ENCODE data around the gene TGFBR3.
"Not testable (repeated sequence)": the region's sequence is repeated elsewhere in the genome, so short reads cannot be mapped to it uniquely, and the experiment has no call there.

TGFBR3 gene

DNA sequence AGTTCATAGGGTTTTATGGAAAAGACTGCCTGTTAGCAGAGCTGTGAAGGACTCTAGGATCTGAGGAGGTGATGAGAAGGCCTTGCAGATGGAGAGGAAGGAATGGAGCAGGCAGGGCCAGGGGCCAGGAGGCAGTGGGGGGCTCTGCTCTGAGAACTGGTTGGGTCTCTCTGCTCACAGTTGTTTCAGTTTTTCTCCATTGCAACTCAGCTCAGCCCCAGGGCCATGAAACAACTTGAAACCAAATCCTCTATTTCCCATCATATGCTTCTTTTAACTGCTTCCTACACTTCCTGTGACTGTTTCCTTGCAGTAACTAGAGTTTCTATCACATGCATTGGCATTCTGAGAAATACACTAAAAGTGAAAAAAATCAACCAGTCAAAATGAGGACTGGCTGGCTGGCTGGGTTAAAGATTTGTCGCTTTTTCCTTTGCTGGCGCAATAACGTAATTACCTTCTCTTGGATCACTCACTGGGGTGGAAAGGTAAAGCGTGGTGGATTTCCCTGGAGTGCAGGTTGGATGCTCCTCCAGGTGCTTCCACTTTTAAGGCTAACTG, 213.3 kb downstream of the TGFBR3 start:
- DNase-seq, result no peak

DNA sequence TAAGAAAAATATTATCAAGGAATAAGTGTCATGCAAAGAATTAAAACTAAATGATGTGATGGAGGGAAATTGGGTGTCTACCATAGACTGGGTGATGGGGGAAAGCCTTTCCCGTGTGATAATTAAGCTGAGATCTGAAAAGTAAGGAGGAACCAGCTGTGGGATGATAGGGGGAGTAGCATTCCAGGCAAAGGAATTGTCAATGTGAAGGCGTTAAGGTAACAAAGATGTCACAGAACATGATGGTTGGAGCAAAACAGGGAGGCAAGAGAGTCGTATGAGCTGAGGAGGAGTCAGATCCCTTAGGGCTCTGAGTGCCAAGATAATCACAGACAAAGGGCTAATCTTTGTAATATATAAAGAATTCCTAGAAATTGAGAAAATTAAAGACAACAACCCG, 215.2 kb downstream of the TGFBR3 start:
- no peak for DNase-seq

DNA sequence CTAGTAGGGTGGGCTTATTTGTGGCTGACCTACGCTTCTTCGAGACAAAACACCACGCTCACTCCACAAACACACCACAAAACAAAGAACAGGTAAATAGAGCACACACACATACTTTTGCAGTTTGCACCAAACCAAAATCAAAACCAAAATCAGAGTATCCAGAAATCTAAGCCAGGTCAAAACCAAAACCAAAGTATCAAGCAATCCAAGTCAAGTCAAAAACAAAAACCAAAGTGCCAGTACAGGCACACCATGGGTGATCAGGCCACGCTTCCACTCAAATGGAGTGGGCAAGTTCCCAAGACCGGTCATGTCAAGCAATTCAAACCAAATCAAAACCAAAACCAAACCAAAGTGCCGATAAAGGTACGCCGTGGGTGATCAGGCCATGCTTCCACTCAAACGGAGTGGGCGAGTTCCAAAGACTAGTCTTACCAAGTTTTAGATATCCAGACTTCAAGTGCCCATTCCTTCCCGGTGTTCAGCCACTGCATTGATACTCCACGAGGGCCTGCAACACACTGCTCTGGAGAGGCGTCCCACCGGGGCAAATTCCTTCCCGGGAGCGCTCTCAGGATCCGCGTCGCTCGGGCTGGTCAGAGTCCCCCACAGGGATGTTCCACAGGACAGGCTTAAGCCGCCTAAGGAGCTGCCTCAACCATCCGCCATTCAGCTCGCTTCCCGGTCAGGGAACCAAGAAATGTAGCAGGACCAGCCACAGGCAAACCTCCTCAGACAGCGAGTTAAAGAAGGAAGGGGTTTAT, 216.2 kb downstream of the TGFBR3 start:
- no peak for DNase-seq

DNA sequence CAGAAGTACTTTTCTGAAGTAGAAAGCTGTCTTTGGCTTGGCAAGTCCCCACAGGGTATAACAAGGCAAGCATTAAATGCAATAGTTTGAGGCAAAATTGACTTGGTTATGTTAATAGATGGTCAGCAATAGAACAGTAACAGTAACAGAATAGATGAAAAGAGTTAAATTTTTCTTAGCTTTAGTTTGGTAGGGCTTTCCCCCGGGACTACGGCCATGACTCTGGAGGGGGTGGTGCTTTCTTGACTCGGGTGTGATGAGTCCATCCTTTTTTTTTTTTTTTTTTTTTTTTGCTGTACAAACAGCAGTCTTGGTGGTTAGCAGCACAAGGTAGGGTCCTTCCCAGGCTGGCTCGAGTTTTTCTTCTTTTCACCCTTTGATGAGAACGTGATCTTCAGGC, 219.3 kb downstream of the TGFBR3 start:
- not testable (repeated sequence) for DNase-seq

DNA sequence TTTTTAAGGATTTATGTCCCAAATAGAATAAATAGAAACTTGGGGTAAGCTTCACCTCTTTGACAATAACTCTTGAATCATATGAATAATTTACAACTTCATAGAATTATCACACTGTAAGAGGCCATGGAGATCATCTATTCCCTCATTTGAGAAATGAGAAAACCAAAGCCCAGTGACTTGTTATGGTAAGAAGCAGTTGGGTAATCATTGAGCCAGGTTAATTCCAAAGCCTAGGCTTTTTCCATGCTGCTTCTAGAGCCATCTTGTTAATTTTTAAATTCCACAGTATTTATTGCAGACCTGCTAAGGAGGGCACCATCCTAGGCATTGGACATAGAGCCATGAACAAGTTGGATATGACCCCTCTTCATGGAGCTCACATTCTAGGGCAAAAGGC, 224.8 kb downstream of the TGFBR3 start:
- no peak for DNase-seq

DNA sequence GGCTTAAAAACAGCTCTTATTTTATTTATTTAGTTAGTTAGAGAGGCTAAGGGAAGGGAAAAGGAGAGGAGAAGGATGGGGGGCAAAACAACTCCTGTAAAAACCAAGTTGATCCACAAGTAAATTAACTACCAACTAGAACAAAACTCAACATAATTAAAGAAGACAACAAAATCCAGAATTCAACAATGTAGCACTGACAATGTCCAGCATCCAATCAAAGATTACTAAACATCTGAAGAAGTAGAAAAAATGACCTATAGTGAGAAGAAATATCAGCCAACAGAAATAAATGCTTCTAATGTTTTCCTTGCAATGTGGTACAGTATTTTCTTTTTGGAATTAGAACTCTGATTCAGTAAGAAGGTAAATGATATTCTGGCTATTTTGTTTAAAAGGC, 225.2 kb downstream of the TGFBR3 start:
- no peak for DNase-seq

DNA sequence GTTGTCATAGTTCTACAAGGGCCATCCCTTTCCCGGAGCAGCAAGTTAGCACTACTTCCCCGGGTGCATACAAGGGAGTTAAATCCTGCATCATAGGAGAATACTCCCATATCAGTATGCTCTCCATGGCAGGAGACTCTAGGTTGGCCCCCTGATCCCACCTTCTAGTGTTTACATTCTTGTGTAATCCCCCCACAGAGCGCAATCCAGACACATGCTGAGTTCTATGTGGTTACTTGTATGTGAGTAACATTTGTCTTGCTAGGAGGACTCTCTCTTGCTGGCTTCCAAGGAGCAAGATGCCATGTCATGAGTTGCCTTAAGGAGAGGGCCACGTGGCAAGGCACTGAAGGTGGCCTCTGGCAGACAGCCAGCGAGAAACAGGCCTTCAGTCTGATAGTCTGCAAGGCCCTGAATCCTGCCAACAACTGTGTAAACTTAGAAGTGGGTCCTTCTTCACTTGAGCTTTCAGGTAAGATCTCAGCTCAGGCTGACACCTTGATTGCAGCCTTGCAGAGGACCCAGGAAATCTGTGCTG, 230.0 kb downstream of the TGFBR3 start:
- DNase-seq, result no peak

DNA sequence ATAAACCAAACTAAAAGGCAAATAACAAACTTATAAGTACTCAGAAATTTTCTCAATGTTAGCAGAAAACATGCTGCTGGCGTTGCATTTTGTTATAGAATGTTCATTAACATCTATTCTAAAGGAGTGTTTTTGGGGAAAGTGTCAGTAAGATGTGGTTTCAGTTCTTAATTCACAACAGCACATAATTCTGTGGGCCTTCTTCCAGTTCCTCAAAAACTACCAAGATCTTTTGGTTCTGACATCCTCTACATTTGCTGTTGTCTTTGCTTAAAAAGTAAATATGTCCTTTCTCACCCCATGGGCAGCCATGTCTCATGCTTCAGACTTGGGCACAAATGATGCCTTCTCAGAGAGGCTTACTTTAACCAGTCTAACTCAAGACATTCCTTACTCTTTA, 232.8 kb downstream of the TGFBR3 start:
- no peak for DNase-seq

DNA sequence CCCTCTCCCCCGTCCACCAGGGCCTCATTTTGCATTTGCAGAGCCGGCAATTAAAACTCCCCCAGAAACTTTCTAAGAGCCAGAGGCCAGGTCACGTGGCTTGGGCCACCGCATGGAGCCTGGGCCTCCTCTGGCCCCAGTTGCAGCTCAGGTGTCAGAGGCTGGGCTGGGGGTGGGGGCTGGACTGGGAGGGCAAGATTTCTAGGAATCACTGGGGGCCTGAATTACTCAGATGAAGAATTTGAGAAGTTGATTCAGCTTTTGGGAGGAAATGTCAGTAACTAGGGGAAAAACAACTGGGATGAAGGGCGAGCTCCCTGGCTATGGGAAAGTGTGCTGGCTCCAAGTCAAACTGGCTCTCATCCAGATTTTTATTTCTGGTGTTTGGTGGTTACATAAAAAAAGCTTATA, 234.3 kb downstream of the TGFBR3 start:
- DNase-seq, result peak; percentile 80

DNA sequence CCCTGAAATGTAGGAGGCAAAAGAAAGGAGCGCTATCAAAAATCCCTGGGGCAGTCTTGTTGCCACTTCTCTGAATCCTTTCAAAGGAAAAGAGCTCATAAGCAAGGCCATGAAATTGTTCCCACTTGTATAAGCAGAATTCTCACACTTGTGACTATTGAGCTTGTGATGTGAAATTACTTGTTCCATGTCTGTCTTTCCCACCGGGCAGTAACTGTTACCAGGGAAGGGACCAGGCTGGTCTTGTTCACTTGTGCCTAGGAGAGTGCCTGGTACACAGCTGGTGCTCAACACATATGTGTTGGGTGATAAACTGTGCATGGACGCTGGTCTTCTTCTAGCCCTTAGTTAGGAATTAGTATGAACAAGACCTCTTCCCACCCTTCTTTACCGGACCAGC, 234.7 kb downstream of the TGFBR3 start:
- DNase-seq, result no peak

DNA sequence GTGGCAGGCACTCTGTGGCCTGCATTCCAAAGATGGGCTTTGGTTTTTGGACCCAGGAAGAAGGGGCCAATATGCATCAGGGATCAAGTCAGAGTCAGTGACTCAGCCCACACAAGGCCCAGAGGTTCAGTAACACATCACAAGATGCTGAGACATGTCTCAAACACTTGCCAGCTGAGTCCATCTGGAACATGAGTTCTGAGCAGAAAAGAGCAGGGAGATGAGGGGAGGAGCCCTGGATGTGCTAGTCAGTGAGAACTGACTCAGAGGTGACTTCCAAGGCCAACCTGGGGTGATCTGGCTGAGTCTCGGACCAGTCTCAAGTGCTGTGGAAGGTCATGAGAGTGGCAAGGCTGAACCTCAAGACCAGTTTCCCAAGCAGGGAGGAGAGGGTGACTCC, 235.2 kb downstream of the TGFBR3 start:
- peak; percentile 100 for DNase-seq

DNA sequence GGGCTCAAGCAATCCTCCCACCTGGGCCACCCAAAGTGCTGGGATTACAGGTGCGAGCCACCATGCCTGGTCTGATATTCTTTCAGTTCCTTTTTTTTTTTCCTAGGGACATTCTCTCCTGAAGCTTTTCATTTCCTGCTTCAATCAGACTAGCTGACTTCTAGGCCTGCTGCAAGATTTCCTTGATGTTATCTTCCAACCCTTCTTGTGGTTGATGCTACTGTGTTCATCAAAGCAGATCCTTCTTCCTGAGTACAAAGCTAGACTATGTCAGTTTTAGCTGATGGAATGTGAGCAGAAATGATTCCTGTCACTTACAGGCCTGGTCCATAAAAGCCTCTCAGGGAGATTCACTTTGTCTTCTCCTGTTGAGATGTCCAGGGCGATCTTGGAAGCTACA, 238.9 kb downstream of the TGFBR3 start:
- no peak for DNase-seq

DNA sequence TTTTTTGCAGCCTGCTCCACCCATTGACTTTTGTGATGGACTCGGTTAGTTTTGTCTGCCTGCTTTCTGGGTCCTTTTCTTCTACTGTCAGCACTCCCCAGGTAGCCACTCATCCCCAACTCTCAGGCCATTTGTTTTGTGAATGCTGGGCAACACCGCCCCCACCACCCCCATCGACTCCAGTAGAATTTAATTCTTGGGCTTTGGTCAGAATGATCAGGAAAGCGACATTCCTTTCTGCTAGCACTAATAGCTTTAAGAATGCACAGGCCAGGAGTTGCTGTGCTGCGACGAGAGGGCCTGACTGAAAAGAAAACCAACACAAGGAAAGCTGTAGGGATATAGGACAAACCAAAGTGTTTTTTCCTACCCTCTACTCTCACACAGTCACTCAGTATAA, 240.9 kb downstream of the TGFBR3 start:
- no peak for DNase-seq

DNA sequence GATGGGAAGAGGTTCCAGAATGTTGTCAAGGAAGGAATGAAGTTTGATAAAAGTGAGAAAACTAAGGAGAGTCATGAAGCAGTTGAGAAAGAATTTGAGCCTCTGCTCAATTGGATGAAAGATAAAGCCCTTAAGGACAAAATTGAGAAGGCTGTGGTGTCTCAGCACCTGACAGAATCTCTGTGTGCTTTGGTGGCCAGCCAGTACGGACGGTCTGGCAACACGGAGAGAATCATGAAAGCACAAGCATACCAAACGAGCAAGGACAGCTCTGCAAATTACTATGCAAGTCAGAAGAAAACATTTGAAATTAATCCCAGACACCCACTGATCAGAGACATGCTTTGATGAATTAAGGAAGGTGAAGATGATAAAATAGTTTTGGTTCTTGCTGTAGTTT, 242.5 kb downstream of the TGFBR3 start:
- DNase-seq, result no peak

DNA sequence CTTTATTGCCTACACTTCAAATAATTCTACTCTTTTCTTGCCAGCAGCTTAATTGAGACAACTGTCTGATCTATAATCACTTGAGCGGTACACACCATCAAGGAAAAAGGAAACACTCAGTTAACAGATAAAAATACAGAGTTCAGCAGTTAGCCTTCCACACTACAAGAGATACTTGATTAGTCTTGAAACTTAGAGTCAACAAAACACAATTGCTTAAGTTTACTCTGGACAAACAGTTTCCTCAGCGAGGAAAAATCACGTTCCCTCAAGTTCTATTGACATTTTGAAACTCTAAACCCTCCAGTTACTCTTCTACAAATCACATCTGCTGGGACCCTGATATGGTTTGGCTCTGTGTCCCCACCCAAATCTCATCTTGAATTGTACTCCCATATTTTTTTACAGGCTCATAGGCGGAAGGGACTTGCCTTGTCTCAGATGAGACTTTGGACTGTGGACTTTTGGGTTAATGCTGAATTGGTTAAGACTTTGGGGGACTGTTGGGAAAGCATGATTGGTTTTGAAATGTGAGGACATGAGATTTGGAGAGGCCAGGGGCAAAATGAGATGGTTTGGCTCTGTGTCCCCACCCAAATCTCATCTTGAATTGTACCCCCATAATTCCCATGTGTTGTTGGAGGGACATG, 244.9 kb downstream of the TGFBR3 start:
- no peak for DNase-seq

DNA sequence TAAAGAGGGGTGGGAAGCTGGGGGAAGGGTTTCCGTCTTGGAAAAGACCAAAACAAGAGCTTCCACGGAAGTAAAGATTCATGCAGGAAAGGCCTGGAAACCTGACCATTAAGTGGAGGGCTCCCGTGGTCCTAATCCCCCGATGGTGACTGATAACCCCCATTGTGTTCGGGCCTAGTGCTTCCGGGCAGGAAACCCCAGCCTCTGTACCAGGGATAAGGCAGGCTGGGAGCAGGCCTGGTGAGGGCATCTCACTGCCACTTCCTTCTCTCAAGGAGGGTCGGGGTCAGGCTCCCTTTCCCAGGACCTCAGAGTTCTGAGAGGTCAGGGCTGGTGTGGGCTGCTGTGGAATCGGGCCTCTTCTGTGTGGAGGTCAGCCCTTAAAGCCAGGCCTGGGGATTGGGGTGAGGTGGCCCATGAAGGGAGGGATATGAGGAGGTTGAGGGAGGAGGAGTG, 248.4 kb downstream of the TGFBR3 start:
- DNase-seq, result no peak

DNA sequence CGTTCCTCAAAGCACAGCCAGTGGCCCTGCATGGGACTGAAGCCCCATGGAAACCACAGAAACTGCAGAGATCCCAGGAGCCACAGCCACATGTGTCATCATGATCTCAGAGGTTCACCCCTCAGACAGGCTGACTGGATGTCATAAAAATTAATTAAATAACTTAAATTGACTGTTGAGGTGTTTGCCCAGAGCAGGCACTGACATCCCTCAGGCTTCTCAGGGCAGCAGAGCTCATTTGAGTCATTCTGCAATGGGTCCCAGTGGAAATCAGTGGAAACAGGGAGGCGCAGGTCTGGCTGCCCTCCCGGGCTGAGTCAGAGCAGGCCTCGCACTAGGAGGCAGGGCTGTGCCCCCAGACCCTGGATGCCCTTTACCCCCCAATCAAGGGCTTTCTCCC, 250.2 kb downstream of the TGFBR3 start:
- DNase-seq, result no peak

DNA sequence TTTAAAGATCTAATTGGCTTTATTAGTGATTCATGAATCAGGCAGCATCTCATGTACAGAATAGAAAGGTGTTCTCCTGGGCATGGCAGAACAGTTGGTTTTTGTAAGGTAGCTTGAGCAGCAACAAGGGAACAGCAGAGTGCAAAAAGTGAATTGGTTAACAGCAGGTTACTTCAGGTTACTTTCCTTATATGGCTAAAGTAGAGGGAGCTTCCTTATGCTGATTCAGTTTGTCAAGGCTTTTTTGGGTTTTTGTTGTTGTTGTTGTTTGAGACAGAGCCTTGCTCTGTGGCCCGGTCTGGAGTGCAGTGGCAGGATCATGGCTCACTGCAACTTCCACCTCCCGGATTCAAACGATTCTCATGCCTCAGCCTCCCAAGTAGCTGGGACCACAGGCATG, 252.5 kb downstream of the TGFBR3 start:
- DNase-seq, result no peak

DNA sequence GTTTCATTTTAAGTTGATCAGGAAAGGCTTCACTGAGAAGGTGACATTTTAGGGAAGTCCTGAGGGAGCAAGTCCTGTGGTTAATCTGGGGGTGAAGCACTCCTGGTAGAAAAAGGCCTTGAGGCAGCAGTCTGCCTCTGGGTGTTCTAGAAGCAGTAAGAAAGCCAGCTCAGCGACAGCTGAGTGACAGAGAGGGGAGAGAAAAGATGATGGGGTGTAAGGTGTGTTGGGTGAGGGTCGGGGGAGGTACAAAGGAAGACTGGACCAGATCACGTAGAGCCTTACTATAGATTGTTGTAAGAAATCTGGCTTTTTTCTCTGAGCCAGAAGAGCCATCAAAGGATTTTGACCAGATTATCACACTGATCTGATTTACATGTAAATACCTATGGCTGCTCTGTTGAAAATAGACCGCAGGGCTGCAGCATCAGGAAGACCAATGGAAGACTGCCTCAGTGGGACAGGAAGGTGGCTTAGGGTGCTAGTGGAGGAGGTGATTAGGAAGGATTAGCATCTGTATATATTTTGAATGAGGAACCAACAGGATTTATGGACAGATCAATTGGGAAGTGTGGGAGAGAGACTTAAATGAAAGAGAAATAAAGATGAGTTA, 254.1 kb downstream of the TGFBR3 start:
- DNase-seq, result no peak

DNA sequence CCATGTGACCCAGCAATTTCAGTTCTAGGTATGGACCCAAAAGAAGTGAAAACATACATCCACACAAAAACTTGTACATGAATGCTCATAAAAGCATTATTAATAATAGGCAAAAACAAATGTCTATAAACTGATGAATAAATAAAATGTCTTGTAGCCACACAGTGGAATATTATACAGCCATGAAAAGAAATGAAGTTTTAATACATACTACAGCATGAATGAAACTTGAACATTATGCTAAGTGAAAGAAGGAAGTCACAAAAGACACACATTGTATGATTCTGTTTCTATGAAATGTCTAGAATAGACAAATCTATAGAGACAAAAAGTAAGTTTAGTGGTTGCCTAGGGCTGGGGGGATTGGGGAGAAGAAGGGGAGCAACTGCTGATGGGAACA, 255.1 kb downstream of the TGFBR3 start:
- DNase-seq, result no peak

Measured in HCEC 1CT (cell line).